ENCODE measurements around the gene VEGFA.

Gene VEGFA

GRCh38 chr6:43760210-43761168 lies 9.5 kb upstream of the VEGFA start:
- no peak for DNase-seq

DNA sequence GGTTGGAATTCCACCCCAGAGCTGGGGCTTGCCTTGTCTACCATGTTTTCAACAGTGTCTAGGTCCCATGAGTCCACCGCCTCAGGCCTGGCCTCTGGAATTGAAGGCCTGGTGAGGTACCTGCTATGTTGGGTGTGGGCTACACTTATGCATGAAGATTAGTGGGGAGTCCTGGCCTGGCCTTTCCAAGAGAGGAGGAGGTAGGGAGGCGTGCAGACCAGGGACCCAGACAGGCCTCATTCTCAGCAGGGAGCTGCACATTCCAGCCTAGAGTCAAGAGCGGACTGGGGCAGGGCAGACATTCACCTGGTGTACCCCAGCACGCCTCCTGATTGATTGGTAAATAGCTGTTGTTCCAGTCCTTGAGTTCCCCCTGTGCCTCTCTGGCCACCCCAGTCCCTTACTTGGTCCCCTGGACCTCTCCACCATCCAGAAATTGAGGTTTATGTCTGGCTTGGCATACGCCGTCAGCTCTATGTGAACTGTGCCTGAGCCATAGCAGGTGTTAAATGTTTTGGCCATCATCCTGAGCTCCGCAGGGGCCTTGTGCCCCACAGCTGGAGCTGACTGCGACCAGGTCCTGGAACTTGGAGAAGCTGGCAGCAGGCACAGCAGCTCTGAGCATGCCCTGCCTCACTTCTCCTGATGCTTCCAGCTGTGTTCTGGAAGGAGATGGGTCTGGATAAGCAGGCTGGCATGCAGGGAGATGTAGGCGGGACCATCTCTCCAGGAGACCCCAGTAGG lies 8.2 kb upstream of the VEGFA start:
- no peak for DNase-seq

DNA sequence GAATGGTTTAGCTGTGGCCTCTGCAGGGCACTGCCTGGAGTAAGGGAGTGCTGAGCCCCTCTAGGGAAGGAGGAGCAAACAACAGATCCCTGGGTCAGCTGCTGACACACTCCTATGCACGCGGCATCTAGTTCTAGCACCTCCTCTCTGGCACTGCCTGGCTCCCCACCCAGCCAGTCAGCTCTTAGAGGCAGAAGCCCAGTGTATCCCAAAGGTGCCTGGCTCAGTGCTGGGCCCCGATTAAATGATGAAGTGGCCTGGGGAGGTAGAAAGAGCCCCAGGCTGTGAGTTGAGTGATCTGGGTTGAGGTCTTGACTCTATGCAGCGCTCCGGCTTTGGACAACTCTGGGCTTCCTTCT lies 7.6 kb upstream of the VEGFA start:
- DNase-seq, result no peak

DNA sequence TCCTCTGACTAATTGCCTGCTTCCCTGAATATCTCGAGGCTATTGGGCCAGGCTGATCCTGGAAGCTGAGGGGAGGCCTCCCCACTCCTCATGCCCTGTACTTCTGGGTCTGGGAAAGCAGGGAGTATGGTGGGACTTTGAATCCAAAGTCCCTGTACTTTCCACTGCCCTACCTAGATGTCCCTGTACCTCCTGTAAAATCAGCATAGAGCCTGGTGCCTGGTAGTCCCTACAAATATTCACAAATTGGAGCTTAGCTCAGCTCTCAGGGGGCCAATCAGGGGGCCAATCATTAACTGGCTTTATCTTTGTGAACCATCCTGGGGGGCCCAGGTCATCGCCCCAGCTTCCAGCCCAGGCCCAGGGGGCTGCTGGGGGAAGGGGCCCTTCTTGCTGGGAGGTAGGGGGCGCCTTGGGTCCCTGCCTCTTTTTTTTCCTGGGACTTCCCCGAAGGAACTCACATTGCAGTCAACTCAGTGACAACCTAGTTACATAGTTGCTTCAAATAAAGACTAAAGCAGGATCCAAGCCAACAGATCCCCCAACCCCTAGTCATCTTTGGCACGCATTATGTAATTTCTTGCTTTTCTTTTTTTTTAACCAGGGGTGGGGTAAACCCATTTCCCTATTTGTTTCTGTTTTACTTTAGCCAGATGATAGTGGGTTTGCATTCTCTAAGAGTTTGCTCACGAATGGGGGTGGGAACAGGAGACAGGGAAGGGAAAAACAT lies 6.9 kb upstream of the VEGFA start:
- DNase-seq, result no peak

DNA sequence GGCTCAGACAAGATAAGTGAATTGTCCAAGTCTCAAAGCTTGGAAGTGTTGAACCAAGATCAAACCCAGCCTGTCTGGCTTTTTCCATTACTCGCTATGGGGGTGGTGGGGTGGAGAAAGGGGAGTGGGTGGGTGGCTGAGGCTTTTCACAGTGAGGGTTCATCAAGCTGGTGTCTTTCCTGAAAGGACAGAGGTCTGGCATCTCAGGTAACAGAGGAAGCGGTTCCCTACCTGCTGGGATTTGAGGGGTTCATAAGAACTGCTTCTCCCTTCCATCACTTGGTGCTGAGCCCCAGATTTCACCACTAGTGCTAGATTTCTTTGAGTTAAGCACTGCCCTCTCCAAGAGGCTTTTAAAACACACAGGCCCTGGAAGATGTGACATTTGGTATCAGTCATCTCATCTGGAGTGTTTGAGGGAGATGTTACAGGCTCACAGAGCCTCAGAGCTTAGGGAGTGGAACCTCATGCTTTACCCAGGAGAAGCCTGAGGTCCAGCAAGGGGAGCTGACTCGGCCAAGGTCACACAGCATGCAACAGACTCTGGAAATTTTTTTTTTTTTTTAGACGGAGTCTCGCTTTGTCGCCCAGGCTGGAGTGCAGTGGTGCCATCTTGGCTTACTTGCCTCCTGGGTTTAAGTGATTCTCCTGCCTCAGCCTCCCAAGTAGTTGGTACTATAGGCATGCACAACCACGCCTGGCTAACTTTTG lies 6.0 kb upstream of the VEGFA start:
- no peak for DNase-seq

DNA sequence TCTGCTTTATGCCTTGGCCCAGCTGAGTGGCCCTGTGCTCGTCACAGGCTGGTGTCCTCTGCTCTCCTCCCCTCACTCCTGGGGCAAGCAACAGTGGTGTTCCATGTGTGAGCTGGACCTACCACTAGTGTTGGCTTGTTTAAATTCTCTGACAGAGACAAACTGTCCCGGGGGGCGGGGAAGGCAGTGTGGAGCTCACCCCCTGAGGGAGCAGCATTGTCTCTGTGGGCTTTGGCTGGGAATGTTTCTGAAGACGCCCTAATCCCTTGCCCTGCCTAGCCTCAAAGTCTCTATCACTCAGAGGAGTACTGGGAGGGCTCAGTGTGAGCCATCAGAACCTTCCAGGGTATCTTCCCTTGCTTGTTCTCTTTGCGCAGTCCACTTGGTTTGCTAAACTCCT lies 5.2 kb upstream of the VEGFA start:
- no peak for DNase-seq

- DNase-seq, result no peak
Observed at GRCh38 chr6:43765776-43766499, 4.1 kb upstream of the VEGFA start.

- no peak for DNase-seq
Observed at GRCh38 chr6:43766500-43766853, 3.5 kb upstream of the VEGFA start.

- DNase-seq, result no peak
Observed at GRCh38 chr6:43766964-43767461, 3.0 kb upstream of the VEGFA start.

GRCh38 chr6:43767553-43768505 lies 2.2 kb upstream of the VEGFA start:
- no peak for DNase-seq

DNA sequence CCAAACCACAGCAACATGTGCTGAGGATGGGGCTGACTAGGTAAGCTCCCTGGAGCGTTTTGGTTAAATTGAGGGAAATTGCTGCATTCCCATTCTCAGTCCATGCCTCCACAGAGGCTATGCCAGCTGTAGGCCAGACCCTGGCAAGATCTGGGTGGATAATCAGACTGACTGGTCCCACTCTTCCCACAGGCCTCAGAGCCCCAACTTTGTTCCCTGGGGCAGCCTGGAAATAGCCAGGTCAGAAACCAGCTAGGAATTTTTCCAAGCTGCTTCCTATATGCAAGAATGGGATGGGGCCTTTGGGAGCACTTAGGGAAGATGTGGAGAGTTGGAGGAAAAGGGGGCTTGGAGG lies 1.5 kb upstream of the VEGFA start:
- DNase-seq, result no peak

DNA sequence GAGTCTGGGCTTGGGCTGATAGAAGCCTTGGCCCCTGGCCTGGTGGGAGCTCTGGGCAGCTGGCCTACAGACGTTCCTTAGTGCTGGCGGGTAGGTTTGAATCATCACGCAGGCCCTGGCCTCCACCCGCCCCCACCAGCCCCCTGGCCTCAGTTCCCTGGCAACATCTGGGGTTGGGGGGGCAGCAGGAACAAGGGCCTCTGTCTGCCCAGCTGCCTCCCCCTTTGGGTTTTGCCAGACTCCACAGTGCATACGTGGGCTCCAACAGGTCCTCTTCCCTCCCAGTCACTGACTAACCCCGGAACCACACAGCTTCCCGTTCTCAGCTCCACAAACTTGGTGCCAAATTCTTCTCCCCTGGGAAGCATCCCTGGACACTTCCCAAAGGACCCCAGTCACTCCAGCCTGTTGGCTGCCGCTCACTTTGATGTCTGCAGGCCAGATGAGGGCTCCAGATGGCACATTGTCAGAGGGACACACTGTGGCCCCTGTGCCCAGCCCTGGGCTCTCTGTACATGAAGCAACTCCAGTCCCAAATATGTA lies 957 bp upstream of the VEGFA start:
- DNase-seq, result no peak

DNA sequence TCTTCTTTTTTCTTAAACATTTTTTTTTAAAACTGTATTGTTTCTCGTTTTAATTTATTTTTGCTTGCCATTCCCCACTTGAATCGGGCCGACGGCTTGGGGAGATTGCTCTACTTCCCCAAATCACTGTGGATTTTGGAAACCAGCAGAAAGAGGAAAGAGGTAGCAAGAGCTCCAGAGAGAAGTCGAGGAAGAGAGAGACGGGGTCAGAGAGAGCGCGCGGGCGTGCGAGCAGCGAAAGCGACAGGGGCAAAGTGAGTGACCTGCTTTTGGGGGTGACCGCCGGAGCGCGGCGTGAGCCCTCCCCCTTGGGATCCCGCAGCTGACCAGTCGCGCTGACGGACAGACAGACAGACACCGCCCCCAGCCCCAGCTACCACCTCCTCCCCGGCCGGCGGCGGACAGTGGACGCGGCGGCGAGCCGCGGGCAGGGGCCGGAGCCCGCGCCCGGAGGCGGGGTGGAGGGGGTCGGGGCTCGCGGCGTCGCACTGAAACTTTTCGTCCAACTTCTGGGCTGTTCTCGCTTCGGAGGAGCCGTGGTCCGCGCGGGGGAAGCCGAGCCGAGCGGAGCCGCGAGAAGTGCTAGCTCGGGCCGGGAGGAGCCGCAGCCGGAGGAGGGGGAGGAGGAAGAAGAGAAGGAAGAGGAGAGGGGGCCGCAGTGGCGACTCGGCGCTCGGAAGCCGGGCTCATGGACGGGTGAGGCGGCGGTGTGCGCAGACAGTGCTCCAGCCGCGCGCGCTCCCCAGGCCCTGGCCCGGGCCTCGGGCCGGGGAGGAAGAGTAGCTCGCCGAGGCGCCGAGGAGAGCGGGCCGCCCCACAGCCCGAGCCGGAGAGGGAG lies 580 bp downstream of the VEGFA start:
- DNase-seq, result peak; percentile 74

- peak; percentile 87 for DNase-seq
Observed at GRCh38 chr6:43771210-43771857, 1.3 kb downstream of the VEGFA start.

GRCh38 chr6:43771858-43772680 lies 2.1 kb downstream of the VEGFA start:
- peak; percentile 85 for DNase-seq

GRCh38 chr6:43772681-43773049 lies 2.7 kb downstream of the VEGFA start:
- no peak for DNase-seq

- DNase-seq, result peak; percentile 82
Observed at GRCh38 chr6:43773050-43773979, 3.3 kb downstream of the VEGFA start.
